Activated CD8-positive, alpha-beta memory T cell treated with anti-CD3 and anti-CD28 coated beads, Interleukin-2, amount 50 U/mL, for 1 hour (primary cell): Measurements from ENCODE around the gene TNKS2.
"Not testable (repeated sequence)": the region's sequence is repeated elsewhere in the genome, so short reads cannot be mapped to it uniquely, and the experiment has no call there.

Experiments
- DNase-seq: peaks from one replicate; pipeline ENCODE4 v3.0.0-alpha.2; 2020; ENCODE audit errors: extremely low read depth

TNKS2 gene

GRCh38 chr10:91865562-91866081, 67.4 kb downstream of the TNKS2 start:
- no peak for DNase-seq

GRCh38 chr10:91875156-91875555, 76.9 kb downstream of the TNKS2 start:
- DNase-seq = no peak

GRCh38 chr10:91875779-91876178, 77.6 kb downstream of the TNKS2 start:
- DNase-seq = no peak

- no peak for DNase-seq
Observed at GRCh38 chr10:91879515-91880170, 81.4 kb downstream of the TNKS2 start.

- DNase-seq = no peak
Observed at GRCh38 chr10:91880310-91880709, 82.1 kb downstream of the TNKS2 start.

GRCh38 chr10:91883549-91884444, 85.6 kb downstream of the TNKS2 start:
- no peak for DNase-seq

- no peak for DNase-seq
Observed at GRCh38 chr10:91884536-91884935, 86.3 kb downstream of the TNKS2 start.

GRCh38 chr10:91885362-91886079, 87.3 kb downstream of the TNKS2 start:
- DNase-seq = no peak

- no peak for DNase-seq
Observed at GRCh38 chr10:91886954-91887271, 88.7 kb downstream of the TNKS2 start.

GRCh38 chr10:91887272-91888076, 89.2 kb downstream of the TNKS2 start:
- DNase-seq = no peak

- DNase-seq = no peak
Observed at GRCh38 chr10:91891125-91892001, 93.1 kb downstream of the TNKS2 start.

- no peak for DNase-seq
Observed at GRCh38 chr10:91893051-91893450, 94.8 kb downstream of the TNKS2 start.

GRCh38 chr10:91894261-91894685, 96.0 kb downstream of the TNKS2 start:
- not testable (repeated sequence) for DNase-seq

GRCh38 chr10:91896212-91896756, 98.1 kb downstream of the TNKS2 start:
- no peak for DNase-seq

- DNase-seq = no peak
Observed at GRCh38 chr10:91897421-91897820, 99.2 kb downstream of the TNKS2 start.

GRCh38 chr10:91901784-91902677, 103.8 kb downstream of the TNKS2 start:
- DNase-seq = no peak

GRCh38 chr10:91907033-91907594, 108.9 kb downstream of the TNKS2 start:
- DNase-seq = no peak

- DNase-seq = no peak
Observed at GRCh38 chr10:91907914-91908336, 109.7 kb downstream of the TNKS2 start.
